Left renal pelvis (tissue), 4 donors: ENCODE results near the gene SYNDIG1. TPM values are rescaled to one million over a fixed set of nuclear protein-coding genes. Genes with fewer than 3 reads are reported as not detected.

Experiments used
- DNase-seq, 4 donors: peaks; one replicate each; pipeline ENCODE4 v3.0.0-alpha.2; 2013; ENCODE audit warnings: low read depth in 4 of 4, low spot score in 3 of 4
- polyA plus RNA-seq, 4 donors: library from polyadenylated mRNA; unstranded; fragments of 120-200 nt; gene quantifications; one replicate each; pipeline ENCODE4 v1.2.1, GENCODE V29; 2013; ENCODE audit not compliant: insufficient read length in 4 of 4

The SYNDIG1 gene
- polyA plus RNA-seq, 4 donors = 1.4 to 9.3 (median 8.8) TPM

DNA sequence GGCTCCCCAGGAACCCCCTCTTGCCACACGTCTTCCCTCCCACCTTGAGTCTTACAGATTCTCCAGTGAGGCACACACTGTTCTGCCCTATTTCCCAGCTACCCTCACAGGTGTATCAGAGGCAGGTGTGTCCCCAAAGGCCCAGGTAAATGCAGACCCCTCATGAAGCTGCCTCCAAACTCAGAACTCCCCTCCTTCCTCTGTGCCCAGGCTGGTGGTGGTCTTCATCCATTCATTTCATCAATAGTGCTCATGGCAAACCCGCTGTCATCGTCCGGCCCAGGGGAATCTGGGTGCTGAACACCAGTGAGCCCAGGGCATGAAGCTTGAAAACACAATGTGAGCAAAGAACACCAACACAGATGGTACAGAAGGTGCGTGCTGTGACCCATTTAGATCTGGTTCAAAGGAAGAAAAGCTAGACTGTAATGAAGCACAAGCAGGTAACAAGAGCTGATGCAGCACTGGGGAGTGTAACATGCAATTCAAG lies 213.1 kb downstream of the SYNDIG1 start:
- DNase-seq = no peak

DNA sequence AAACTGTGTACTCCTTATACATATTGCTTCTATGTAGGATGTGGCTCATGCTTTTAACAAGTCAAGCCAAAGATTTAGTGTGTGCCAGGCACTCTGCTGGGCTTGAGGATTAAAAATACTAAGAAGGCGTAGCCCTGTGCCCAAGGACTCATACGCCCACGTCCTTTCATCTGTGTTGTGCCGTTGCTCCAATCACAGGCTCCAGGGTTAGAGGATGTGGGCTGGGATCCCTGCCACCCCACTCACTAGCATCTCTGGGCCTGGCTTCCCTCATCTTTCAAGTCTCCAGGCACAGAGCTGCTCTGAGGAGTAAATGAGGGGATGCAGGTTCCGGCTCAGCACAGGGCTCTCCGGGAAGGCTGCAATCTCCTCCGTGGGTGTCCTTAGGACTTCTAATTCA lies 214.2 kb downstream of the SYNDIG1 start:
- DNase-seq = no peak

DNA sequence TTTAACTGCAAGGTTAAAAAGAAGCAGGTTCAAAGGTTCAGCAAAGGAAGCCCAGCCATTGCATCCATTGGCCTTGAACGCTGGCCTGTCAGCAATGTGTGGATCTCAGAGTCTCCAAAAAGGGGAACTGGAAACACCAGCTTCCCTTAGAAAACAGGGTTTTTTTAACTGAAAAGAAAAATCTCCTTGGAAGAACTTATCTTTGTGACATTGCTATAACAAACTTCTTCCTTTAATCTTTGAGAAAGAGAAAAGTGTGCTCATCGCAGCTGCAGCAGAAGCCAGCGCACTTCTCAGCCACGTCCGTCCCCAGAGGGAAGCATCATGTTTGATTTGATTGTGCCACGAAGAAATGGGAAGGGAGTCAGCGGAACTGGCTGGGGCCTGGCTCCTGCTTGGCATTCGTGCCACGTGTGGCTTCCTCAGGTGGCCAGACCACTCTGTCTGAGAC lies 215.0 kb downstream of the SYNDIG1 start:
- DNase-seq = no peak

DNA sequence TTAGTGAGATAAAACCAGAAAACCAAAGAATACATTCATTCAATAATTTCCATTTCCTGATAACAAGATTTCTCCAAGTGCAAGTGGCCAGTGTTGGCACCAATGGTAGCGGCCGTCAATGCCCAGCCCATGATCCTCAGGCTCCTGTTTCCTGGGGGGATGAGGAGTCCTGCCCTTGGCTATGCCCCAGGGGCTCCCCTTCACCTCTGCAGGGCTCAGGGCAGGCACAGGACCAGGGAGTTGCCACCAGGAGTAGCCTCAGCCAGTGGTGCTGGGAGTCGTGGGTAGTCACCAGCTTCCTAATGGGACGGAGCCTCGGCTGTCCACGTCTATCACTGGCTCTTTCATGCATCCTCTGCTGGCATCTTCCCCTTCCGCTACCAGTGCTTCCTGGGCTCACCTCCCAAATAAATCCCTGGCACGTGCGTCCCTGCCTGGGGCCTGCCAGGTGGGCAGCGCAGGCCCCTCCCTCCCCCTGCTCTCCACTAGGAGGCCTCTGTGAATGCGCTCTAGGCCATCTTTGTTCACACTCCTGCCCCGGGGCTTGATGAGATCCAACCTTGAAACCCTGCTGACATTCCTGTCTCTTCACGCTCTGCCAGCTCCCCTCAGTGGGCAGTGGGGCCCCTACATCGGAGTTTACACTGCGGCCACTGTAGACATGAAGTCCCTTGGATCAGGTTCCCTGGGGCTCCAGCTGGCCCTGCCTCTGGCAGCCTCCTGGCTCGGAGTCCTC lies 215.7 kb downstream of the SYNDIG1 start:
- DNase-seq = no peak

DNA sequence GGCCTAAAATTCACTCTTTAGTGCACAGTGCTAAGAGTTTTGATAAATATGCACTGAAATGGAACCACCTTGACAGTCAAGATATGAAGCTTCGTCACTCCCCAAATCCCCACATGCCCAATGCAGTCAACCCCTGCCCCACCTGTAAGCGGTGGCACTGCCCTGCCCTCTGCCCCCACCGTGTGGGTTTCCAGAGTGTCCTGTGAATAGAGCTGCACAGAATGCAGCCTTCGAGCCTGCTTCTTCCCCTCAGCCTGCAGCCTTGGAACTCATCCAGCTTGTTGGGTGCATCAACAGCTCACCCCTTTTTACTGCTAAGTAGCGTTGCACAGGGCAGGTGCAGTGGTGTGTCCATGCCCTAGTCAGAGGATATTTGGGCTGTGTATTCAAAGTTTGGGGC lies 216.3 kb downstream of the SYNDIG1 start:
- DNase-seq = no peak

DNA sequence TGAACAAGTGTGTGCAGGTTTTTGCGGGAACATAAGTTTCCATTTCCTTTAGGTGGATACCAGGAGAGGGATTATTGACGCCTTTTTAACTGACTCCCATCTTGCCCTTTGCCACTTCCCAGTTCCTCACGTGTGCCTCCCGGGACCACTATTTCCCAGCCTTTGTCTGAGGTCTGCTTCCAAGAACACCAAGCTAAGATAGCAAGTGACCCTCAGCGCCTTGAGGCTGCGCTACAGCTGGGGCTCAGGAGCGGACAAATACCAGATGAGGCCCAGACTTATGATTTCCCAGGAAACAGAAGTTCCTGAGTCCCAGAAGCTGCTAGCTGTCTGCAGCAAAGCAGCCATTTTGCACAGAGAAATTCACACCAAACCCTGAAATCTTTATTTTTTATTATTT lies 216.7 kb downstream of the SYNDIG1 start:
- DNase-seq = no peak

DNA sequence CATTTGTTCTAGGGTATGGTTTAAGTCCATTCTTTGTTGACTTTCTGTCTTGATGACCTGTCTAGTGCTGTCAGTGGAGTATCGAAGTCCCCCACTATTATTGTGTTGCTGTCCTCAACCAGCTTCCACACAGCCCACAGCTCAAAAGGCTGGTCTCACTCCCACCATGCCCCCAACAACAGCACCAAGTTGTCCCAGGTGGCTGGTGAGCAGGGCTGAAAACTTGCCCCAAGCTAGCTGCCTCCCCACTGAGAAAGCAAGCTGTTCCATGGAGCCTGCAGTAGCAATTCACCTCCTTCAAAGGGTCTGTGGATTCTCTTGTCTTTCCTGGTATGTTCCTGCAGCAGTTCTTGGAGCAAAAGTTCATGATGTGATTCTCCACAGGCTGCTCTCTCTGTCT lies 221.0 kb downstream of the SYNDIG1 start:
- DNase-seq = no peak

DNA sequence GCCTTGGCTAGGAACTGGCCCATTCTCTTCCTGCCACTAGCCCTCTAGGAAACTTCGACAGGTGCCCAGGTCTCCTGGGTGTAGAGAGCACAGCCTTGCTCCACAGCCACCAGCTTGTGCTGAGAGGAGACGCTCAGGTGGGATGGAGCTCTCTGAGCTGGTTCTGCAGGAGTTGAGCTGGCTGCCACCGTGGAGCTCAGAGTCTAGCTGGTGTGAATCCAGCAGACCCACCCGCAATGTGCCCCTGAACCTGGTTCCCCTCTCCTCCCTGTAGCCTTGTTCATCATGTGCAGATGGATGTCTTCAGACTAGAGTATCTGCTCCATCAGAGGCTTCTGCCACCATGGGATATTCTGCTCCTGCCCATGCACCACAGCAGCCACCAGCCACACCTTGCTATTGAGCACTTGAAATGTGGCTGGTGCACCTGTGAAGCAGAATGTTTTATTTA lies 222.5 kb downstream of the SYNDIG1 start:
- no peak for DNase-seq

DNA sequence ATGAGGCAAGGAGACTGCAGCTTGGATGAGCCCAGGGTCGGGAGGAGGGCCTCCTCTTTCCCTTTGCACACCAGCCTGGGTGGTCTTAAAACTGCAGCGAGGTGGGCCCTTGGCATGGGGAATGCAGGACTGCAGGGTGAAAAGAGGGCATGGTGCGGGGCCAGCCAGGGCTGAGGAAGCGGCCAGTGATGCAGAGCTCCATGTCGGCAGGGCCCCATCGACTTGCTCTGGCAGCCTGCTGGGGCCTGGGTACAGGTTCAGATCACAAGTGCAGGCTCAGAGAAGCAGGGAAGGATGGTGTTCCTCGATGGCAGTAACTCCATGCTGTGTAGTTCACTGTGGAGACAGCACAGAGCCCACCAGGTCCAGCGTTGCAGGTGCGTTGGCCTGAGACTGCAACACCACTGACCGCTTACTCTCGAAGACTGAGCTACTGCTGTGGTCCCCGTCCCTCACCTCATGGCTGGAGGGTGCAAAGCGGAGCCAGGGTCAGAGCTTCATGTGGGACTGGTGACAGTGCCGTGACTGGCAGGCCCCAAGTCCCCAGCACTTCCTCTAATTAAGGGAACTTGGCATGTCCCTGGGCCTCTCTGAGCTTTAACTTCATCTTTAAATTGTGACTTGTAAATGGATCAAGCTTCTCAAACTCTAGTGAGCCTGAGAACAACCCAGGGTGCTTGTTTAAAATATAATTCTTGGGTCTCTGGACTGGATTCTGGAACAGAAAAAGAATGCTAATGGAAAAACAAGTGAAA lies 223.2 kb downstream of the SYNDIG1 start:
- no peak for DNase-seq

DNA sequence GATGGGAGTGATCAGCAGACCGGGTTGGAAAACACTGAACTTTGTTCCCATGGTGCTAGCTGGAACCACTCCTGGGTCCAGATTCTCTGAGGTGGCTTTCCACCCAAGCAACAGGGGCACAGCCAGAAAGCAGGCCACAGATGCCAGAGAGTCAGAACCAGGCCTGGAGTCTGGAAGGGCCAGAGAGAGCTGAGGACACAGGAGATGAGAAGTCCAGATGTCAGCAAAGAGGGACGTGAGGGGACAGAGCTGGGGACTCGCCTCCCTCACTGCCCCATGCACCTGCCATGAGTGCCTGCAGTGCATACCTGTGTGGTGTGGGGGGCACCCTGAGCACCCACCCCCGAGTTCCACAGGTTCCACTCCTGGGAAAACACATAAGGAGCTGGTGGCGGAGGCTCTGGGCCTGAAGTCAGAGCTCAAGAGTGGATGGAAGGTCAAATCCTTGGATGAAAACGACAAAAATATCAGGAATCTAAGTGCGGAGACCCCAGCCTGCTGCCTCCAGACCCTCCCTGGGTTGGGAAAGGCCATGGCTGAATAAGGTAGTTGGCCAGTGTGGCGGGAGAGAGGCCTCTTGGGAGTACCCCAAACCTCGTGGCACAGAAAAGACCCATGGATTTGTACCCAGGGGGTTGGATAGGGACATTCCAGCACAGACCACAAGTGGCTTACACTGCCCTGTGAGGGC lies 224.2 kb downstream of the SYNDIG1 start:
- no peak for DNase-seq

DNA sequence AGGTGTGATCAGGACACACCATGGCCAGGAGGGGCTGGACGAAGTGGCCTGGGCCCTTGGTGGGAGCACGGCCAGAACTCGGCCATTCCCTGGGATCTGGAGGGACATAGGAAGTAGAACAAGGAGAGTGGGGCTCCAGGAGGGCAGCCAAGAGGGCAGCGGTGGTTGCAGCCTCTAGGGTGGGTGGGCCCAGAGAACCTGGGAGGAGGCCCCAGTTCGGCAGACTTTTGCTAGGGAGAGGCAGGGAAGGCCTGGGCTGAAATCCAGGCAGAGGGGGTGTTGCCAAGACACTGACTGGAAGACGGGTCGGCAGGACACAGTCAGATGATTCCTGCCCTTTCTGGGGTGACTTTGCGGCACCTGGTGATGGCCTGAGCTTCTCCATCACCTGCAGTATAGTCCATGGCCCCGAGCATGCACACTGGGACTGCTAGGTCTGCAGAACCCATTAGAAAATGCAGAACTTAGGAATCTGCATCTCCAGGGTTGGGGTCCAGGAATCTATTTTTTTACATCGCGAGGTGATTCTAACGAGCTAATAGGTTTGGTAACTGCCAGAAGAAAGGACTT lies 224.8 kb downstream of the SYNDIG1 start:
- DNase-seq = no peak

DNA sequence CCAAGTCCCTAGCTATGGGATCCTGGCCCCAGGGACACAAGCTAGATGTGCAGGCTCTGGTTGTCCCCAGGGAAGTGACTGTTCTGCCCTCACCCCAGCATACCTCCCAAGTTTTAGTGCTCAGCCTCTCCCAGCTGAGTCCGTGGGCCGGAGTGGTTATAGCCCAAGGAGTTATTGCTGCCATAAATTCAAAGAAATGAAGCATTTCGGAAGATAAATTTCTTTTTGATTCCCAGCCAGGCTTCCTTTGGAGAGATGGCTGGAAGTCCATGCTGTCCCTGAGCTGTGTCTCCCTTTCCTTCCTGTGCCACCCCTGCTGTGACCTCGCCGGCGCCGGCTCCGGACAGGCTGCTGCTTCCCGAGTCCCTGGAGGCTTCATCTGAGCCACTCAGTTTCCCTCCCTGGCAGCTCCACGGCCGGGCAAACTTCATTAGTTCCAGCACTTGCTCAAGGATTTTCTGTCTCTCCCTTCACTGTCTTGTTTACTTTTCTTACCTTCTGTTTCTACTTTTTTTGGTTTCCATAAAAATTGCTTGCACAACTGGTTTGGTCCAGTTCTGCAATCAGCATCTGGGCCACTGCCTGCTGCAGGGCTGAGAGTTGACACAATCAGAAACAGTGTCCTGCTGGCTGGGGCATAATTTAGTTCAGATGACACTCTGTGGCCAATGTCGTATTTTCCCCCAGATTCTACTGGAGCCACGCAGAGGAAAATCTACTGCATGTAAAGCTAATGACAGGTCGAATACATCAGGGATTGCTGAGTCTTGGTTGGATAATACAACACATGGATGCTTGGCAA lies 225.5 kb downstream of the SYNDIG1 start:
- DNase-seq = no peak

DNA sequence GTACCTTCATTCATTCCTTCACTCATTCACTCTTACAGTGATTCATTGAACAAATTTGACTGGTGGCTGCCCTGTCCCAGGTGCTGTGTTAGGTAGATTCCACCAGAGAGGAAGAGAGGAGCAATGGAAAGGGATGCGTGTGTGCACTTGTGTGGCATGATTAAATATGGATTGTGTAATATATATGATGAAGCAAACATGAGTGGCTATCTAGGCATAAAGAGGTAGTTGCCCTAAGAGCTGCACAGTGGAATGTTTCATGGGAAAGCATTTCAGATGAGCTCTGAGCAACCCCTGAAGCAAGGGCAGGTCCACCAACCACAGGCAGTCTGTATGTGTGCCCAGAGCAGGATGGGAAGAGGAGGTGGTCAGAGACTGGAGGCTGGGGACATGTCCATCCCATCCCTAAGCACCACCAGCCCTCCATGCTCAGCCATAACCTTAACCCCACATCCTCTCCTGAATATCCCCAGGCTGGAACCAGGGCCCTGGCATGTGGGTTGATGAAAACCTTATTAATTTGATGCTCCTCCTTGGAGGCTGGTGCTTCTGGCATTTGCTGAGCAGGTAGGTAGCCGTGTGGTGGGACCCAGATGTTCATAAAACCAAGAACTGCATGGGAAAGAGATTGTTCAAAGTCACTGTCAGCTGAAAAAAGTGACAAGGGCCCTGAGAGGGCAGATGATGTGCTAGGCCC lies 226.2 kb downstream of the SYNDIG1 start:
- DNase-seq = no peak

DNA sequence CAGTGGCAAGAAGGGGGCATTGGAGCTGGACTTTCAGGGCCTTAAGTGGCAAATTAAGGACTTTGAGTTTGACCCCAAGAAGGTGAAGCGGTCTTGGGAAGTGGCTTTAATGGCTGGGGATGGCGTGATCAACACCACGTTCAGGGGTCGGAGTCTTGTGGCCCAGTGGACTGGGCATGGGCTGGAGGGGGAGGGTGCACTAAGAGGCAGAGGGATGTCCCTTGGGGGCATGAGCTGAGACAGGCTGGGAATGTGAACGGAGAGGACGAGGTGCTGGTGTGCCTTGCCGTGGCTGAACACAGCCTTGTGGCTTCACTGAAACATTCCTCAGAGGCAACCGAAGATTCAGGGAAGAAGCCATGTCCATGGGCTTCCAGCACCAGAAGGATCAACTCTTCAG lies 227.0 kb downstream of the SYNDIG1 start:
- DNase-seq = no peak

DNA sequence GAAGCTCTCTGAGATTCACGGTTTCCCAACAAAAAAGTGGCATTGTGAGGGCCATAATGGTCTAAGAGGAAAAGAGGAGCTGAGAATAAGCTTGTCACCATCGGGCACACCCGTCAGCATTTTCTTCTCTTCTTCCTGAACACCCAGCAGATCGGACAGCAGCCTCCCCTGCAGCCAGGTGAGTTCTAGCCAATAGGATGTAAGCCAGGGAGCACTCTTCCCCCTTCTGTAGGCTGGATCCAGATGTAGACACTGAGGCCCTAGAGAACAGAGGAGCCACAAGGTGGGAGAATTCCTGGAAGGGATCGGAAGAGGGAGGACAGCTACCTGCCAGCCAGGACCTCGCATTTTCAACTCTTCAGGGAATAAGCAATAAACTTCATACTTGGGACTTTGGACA lies 228.0 kb downstream of the SYNDIG1 start:
- no peak for DNase-seq

DNA sequence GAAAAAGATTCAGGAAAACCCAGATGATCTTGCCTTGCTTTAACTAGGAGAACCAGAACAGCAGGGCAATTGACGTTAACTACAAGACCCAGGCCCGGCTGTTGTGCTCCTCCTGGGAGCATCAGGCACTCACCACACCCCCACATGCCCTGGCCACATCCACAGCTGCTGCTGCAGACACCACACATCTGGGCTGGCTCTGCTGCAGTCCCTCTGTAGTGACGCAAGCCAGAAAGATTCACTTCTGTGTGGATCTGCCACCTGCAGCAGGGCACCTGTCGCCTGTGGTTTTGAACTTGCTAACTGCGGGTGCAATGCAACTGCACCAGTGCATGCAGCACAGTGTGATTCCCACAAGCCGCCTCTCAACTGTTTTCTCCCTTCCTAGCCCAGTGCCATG lies 228.8 kb downstream of the SYNDIG1 start:
- no peak for DNase-seq

DNA sequence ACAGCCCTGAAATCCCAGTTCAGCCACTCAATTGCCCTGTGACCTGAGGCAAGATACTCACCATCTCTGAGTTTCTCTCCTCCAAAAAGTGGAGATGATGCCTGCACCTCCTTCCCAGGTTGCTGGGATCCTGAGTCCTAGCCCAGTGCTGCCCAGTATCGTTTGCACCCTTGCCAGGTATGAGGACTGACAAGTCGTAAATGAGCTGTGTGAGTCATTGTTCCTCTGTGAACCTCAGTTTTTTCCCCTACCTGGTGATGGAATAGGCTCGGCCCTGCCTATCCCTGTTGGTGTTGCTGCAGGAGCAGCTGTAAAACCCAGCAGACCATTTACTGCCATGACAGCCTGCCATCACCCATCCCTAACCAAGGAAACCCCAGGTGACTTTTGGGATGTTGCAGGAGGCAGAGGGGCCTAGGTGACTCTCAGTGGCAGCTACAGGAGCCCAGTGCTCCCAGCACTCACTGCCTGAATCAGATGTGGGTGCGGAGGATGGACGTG lies 229.3 kb downstream of the SYNDIG1 start:
- DNase-seq = no peak

DNA sequence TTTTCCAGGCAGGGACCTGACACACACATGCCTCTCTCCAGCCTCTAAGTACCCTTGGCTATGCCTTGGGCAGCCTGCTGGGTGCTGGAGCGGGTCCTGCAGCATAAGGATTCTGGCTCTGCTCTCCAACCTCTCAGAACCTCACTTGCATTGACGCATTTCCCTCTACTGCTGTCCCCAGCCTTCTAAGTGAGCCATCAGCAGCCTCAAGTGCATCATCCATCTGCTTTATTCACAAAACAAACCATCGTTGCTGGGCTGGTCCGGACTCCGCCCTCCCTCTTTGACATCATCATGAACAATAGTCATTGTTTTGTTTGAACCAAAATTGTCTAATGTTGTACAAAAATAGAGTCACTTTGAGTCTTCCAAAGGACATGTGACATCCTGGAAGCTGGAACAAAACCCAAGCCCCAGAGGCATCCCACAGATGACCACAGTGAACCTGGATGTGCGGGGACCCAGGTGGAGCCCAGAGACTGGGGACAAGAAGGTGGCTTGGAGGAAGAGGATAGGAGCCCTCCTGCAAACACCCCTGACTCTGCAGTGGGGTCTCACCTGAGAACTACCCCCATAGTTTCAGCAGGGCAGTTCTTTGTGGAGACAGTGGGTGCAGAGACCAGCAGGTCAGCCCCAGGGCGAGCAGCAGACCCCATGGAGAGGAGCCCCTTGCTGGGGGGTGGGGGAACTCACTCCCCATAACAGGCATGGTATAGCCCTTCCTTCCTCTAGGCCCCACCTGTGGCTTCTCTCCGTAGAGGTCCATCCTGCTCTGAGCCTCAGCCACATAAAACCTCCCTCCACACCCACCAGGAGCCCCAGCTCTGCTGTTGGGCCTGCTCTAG lies 230.1 kb downstream of the SYNDIG1 start:
- DNase-seq = no peak
